SK-N-MC (cell line): Measurements from ENCODE around the gene TAAR1.

Experiments used
- EZH2 ChIP-seq: fragments of 200-600 bp; sonication (generic); IDR thresholded peaks from one replicate; pipeline ENCODE4 v1.6.1; 2017; ENCODE audit warnings: antibody characterized with exemption
- FOXP2 ChIP-seq: optimal IDR thresholded peaks from 2 replicates; pipeline ENCODE3; 2011; ENCODE audit warnings: mild to moderate bottlenecking, moderate library complexity; ENCODE audit not compliant: insufficient read depth; ENCODE audit errors: extremely low read length, control extremely low read depth
- POLR2AphosphoS5 ChIP-seq: IDR thresholded peaks from 2 replicates; pipeline ENCODE4 v1.6.1; 2012; ENCODE audit warnings: mild to moderate bottlenecking, low read depth, low read length, borderline replicate concordance

DNA sequence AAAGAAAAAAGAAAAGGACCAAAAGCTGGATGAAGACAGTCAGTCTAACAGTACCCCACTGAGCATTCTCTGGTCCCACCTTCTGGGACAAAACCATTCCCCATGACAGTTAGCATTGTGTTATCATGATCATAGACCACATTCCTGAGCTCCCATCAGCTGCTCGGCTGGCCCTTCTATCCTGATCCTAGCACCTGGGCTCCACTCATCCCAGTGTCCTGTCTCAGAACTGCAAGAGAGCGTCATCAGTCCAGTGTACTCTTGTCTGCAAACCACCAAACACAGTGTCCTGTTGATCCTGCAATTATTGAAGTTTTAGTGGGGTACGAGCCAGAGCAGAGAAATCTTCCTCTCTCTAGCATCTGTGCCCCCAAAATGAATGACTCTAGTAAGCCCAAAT, 16.0 kb upstream of the TAAR1 start:
- no peak for TF ChIP-seq POLR2AphosphoS5
- no peak for TF ChIP-seq EZH2
- no peak for TF ChIP-seq FOXP2
